NT2/D1 (cell line): ENCODE measurements around the gene FLRT1.

Experiments used
- SUZ12 ChIP-seq: IDR thresholded peaks from 2 replicates; pipeline ENCODE4 v1.6.1; 2011; ENCODE audit not compliant: insufficient read length, insufficient read depth; ENCODE audit errors: extremely low read depth
- YY1 ChIP-seq: IDR thresholded peaks from 2 replicates; pipeline ENCODE4 v1.6.1; 2011; ENCODE audit not compliant: insufficient read length, insufficient read depth
- ZNF274 ChIP-seq: IDR thresholded peaks from 2 replicates; pipeline ENCODE4 v1.6.1; 2011; ENCODE audit warnings: mild to moderate bottlenecking, low read depth, low read length

- TF ChIP-seq SUZ12, result no peak
- TF ChIP-seq YY1, result no peak
- TF ChIP-seq ZNF274, result no peak
These were observed 23.8 kb downstream of the FLRT1 start for GRCh38 chr11:64059339-64060140.
